NCI-H1048 (cell line): Measurements from ENCODE around the gene ZNF503.

Experiments
- DNase-seq: peaks from one replicate; lab custom pipeline; 2025; lab: John Stamatoyannopoulos, UW

ZNF503 gene

GRCh38 chr10:75406462-75407223, 5.1 kb upstream of the ZNF503 start:
- DNase-seq = no peak

GRCh38 chr10:75405598-75406461, 4.3 kb upstream of the ZNF503 start:
- no peak for DNase-seq

- no peak for DNase-seq
Measured at GRCh38 chr10:75404815-75405597, 3.4 kb upstream of the ZNF503 start.

GRCh38 chr10:75403939-75404814, 2.6 kb upstream of the ZNF503 start:
- no peak for DNase-seq

GRCh38 chr10:75403144-75403938, 1.8 kb upstream of the ZNF503 start:
- no peak for DNase-seq

GRCh38 chr10:75402486-75403143, 1.1 kb upstream of the ZNF503 start:
- no peak for DNase-seq

GRCh38 chr10:75400771-75401568, 594 bp downstream of the ZNF503 start:
- DNase-seq = no peak

GRCh38 chr10:75400163-75400770, 1.3 kb downstream of the ZNF503 start:
- no peak for DNase-seq

- peak; percentile 17 for DNase-seq
Measured at GRCh38 chr10:75399461-75400162, 2.0 kb downstream of the ZNF503 start.

GRCh38 chr10:75398692-75399460, 2.7 kb downstream of the ZNF503 start:
- no peak for DNase-seq

GRCh38 chr10:75398200-75398691, 3.3 kb downstream of the ZNF503 start:
- no peak for DNase-seq

GRCh38 chr10:75397496-75398199, 3.9 kb downstream of the ZNF503 start:
- DNase-seq = no peak

GRCh38 chr10:75396631-75397495, 4.7 kb downstream of the ZNF503 start:
- DNase-seq = no peak

GRCh38 chr10:75395932-75396630, 5.5 kb downstream of the ZNF503 start:
- no peak for DNase-seq
